Measurements from ENCODE around the gene ARFGAP2. TPM values are rescaled to one million over a fixed set of nuclear protein-coding genes. Genes with fewer than 3 reads are reported as not detected.
"Not testable (repeated sequence)": the region's sequence is repeated elsewhere in the genome, so short reads cannot be mapped to it uniquely, and the experiment has no call there.

Gene ARFGAP2
- polyA plus RNA-seq (ENCODE audit: insufficient read length): 93.8 TPM
- long read RNA-seq, donor 1, transcript ARFGAP2-205 (16 exons, 2,976 nt): major isoform, 8 of 30 reads
- long read RNA-seq, donor 1, partial matches to known transcripts: 18 of 30 reads
- long read RNA-seq, donor 1, other reads (novel, unspliced or antisense): 0 of 30 reads
- long read RNA-seq, donor 2, transcript ARFGAP2-205 (16 exons, 2,976 nt): major isoform, 12 of 30 reads
- long read RNA-seq, donor 2, partial matches to known transcripts: 12 of 30 reads
- long read RNA-seq, donor 2, other reads (novel, unspliced or antisense): 0 of 30 reads
- long read RNA-seq, donor 3, transcript ARFGAP2-205 (16 exons, 2,976 nt): major isoform, 9 of 18 reads
- long read RNA-seq, donor 3, partial matches to known transcripts: 7 of 18 reads
- long read RNA-seq, donor 3, other reads (novel, unspliced or antisense): 0 of 18 reads
- long read RNA-seq, donor 4: 0 reads
- long read RNA-seq, donor 5, transcript ARFGAP2-205 (16 exons, 2,976 nt): major isoform, 19 of 21 reads
- long read RNA-seq, donor 5, partial matches to known transcripts: 0 of 21 reads
- long read RNA-seq, donor 5, other reads (novel, unspliced or antisense): 0 of 21 reads
- long read RNA-seq, donor 6, transcript ARFGAP2-205 (16 exons, 2,976 nt): major isoform, 14 of 40 reads
- long read RNA-seq, donor 6, partial matches to known transcripts: 18 of 40 reads
- long read RNA-seq, donor 6, other reads (novel, unspliced or antisense): 0 of 40 reads
- long read RNA-seq, donor 7, transcript ARFGAP2-205 (16 exons, 2,976 nt): major isoform, 13 of 26 reads
- long read RNA-seq, donor 7, partial matches to known transcripts: 5 of 26 reads
- long read RNA-seq, donor 7, other reads (novel, unspliced or antisense): 0 of 26 reads
- long read RNA-seq, donor 8, transcript ARFGAP2-205 (16 exons, 2,976 nt): major isoform, 7 of 12 reads
- long read RNA-seq, donor 8, partial matches to known transcripts: 0 of 12 reads
- long read RNA-seq, donor 8, other reads (novel, unspliced or antisense): 0 of 12 reads

DNA sequence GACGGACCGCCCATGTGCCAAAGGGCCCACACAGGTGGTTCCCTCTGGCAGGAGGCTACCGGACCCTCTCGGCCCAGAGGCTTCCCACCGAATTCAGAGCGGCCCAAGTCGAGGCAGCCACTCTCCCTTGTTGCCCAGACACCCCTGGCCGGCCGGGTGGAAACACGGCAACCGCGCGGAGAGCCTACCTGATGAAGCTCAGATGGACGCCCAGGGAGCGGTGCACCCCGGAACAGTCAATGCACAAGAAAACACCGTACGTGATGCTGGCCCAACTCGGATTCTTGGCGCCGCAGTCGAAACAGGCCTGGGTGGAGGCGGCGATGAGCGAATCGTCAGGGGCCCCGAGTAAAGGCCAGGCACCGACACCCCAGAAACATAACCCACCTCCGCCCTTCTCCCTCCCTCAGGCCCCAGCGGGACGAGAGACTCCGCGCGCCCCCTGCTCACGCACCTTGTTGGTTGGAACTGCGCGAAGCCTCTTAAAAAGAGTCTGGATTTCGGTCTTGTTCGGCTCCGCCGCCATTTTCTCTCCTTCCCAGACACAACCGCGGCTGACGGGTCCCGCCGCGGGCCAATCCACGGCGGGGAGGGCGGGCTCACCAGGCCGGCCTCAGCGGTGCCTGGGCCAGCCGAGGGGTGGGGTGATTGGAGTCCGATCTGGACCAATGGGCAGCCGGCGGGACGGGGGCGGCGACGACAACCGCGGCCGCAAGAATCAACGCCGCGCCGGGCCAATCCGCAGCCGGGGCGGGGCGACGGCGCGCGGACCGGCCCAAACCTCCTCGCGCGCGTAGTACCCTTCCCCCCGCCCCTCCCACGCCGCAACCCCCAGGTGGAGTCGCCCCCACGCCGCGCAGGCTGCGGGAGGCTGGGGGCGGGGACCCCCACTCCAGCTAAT lies at the start of gene ARFGAP2:
ARFGAP2 (minus strand) TSS at position 552 of the 901 bp plus-strand sequence; CDS start at position 526, 26 bp downstream.
- peak; percentile 96 for DNase-seq

DNA sequence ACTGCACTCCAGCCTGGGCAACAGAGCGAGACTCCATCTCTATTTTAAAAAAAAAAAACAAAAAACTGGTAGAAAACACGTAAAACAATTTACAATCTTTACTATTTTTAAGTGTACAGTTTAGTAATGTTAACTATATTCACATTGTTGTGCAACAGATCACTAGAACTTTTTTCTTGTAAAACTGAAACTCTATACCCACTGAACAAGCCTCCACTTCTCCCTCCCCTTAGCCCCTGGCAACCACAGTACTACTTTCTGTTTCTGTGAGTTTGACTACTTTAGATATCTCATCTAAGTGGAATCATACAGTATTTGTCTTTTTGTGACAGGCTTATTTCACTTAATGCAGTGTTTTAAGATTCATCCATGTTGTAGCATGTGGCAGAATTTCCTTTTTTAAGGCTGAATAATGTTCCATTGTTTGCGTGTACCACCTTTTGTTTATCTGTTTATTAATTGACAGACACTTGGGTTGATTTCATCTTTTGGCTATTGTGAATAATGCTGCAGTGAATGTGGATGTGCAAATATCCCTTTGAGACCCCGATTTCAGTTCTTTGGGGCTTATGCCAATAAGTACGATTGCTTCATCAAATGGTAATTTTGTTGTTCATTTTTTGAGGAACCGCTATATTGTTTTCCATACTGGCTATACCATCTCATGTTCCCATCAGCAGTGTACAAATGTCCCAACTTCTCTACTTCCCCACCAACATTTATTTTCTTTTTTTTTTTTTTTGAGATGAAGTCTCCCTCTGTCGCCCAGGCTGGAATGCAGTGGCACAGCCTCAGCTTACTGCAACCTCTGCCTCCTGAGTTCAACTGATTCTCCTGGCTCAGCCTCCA lies 49.1 kb upstream of the ARFGAP2 start:
- no peak for DNase-seq

DNA sequence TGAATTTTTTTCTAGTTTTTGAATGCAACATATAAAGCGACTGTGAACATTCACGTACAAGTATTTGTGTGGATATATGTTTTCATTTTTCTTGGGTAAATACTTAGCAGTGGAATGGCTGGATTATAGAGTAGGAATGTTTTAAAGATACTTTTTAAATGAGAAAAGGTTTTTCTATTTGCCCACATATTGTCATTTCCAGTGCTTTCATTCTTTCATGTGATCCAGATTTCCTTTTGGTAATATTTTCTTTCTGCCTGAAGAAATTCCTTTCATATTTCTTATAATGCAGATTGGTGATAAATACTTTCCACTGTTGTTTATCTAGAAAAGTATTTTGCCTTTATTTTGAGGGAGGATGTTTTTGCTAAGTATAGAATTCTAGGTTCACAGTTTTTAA lies 46.0 kb upstream of the ARFGAP2 start:
- no peak for DNase-seq

DNA sequence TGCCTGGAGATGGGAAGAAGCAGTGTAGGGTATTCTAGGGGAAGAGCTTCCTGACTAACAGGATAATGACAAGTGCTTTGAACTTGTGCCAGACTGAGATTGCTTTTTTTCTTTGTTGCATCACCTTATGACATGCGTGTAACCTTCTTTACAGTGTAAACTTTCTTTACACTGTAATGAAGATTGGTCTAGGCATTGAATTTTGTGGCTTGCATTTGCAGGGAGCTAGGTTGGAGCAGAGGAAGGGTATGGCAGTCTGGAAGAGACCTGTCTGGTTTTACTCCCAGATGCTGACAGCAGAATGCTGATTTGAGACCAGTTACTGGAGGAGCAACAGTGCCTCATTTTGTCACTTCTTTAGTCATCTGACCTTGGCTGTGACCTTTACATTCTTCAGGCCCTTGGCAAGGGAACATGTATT lies 43.7 kb upstream of the ARFGAP2 start:
- no peak for DNase-seq

DNA sequence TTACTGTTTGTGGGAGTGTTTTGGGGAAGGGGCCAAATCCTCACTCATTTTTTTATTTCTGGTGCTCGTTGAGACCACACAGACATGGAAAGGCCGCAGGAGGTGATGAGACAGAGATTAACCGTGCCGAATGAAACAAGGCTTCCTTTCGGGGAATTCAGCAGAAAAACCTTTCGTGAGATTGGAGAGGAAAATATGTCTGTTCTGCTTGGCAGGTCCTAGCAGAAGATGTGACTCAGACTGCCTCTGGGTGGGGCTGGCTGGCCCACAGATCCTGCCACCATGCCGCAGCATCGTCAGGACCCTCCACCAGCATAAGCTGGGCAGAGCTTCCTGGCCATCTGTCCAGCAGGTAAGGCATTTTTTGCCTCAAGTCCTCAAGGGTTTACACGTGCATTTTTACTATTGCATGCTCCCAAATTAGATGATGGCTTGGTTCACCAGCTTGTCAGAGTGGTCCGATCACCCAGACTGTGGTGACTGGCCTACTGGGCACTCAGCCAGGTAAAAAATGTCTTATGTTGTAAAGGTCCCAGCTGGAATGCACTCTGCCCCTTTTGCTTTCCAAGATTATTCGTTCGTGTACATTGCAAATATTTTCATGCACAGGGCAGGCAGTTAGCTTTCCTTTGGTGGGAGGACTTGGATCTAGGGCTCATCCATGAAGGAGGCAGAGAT lies 39.6 kb upstream of the ARFGAP2 start:
- DNase-seq: no peak

DNA sequence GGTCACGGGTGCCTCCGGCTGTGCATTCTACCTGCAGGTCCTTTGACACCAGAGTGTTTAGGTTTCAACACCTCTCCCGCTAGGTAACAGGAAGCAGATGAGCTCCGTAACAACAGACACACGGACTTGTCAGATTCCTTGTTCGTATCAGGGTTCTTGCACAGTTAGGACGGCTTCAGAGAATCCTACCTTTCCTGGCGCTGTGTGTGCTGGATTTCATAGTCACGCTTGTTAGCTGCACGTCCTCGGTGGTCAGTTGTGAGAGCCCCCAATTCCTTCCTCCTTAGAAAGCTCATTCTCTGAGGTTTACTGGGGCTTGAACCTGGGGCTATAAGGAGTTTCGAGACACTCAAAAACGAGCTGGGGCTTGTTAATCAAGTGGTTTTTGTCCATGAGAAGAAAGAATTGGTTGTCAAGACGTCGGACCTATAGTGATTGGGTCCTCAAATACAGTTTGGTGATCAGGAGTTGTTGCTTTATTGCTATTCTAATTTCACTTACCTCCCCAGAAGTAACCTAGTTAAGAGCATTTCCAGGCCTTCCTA lies 38.8 kb upstream of the ARFGAP2 start:
- DNase-seq: peak; percentile 45

DNA sequence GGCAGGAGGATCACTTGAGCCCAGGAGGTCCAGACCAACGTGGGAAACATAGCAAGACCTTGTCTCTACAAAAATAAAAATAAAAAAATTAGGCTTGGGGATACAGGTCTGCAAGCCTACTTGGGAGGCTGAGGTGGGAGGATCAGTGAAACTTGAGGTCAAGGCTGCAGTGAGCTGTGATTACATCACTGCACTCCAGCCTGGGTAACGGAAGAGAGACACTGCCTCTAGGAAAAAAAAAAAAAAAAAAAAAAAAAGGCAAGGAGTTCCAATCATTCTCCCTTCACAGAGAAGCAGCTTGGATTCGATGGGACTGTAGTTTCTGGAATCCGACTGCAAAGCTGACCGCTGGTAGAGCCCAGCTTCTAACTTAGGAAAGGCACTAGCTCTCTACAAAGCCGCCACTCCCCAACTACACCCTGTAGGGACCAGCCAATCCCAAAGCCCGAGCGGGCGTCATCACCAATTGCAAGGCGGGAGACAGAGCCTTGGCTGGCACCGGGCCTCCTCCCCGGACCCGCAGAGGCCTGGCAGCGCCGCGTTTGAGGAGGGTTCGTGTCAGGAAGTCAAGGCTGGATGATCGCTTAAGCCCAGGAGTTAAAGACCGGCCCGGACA lies 37.4 kb upstream of the ARFGAP2 start:
- DNase-seq: peak; percentile 78

DNA sequence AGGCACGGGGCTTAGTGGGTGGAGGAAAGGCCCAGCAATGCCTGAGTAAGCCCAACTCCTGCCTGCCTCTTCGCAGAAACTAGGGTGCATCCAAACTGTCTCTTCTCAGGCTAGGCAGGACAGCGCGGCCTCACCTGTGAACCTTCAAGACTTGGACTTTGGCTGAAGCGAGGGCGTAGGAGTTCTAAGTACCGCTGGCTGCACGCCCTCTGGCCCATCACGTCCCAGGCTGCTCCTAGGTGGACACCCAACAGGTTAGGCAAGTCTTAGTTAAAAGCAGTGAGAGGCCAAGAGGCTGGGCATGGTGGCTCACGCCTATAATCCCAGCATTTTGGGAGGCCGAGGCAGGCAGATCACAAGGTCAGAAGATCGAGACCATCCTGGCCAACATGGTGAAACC lies 36.3 kb upstream of the ARFGAP2 start:
- no peak for DNase-seq

DNA sequence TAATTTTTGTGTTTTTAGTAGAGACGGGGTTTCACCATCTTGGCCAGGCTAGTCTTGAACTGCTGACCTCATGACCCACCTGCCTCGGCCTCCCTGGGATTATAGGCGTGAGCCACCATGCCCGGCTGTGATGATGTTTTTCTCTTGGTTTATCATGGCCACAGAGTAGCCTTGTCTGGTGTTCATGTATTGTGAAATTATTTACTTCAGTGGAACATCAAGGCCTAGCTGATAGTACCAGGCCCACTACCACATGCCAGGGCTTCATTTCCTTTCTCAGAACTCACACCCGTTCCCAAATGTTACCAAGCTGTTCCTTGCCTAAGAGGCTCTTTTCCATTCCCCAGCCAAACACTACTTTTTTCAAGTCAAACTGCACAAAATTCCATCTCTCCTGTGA lies 31.9 kb upstream of the ARFGAP2 start:
- DNase-seq: no peak

DNA sequence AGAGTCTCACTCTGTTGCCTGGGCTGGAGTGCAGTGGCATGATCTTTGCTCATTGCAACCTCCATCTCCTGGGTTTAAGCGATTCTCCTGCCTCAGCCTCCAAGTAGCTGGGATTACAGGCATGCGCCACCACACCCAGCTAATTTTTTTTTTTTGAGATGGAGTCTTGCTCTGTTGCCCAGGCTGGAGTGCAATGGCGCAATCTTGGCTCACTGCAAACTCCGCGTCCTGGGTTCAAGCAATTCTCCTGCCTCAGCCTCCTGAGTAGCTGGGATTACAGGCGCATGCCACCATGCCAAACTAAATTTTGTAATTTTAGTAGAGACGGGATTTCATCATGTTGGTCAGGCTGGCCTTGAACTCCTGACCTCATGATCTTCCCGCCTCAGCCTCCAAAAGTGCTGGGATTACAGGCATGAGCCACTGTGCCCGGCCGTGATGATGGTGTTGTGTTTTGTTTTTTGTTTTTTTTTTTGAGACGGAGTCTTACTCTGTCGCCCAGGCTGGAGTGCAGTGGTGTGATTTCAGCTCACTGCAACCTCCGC lies 31.4 kb upstream of the ARFGAP2 start:
- DNase-seq: not testable (repeated sequence)

DNA sequence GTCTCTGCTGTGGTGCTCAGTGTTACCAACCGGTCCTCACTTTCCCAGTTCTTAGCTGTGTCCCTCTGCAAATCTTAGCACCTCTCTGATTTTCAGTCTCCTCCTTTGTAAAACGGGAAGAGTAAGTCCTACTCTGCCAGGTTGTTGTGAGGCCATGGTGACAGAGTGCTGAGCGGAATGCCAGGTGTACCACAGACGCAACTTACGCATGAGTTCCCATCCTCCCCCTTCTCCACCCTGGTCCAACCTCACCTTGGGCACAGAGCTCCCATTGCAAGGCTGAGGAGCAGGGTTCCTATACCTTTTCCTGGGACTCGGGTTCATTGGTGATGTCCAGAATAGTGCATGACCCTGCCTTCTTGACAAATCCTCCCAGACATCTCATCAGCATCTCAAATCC lies 30.8 kb upstream of the ARFGAP2 start:
- no peak for DNase-seq

DNA sequence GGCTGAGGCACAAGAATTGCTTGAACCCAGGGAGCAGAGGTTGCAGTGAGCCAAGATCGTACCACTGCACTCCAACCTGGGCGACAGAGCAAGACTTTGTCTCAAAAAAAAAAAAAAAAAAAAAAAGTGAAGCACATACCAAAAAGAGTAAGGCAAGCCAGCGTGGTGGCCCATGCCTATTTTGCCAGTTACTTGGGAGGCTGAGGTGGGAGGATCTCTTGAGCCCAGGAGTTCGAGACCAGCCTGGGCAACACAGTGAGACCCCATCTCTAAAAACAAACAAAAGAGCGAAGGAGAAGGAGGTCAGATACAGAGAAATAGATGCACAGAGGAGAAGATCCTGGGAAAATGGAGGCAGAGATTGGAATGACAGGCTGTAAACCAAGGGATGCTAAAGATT lies 29.9 kb upstream of the ARFGAP2 start:
- not testable (repeated sequence) for DNase-seq

DNA sequence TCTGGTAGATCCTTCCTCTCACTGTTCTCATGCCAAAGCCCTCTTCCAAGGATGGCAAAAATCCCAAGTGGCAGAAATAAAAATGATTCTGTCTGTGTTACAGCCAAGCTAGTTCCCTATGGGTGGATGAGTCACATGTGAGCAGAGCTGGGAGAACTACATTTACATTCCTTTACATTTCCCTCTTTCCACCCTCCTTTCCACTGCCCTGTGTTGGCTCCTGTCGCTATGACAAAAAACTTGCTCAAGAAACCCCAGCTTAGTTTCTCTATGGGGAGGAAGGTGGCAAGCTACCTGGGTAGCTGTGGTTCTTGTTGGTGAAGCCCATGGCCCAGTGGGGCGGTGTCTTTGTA lies 27.9 kb upstream of the ARFGAP2 start:
- DNase-seq: no peak

DNA sequence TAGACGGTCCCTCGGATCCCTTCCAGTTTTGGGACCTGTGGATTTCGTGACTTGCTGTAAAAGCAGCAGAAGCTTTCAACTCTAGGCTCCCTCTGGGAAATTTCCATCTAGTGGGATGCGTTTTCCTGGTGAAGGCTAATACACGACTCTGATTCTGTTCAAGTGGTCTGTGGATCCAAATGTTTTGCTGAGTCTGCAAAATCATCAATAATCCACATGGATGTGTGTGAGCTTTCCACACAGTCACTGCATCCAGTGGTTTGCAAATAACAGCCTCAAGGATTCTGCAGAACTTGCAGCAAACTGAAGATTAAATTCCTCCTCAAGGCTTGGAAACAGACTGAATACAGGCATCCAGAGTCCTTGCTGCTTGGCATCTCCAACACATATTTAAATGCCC lies 25.9 kb upstream of the ARFGAP2 start:
- no peak for DNase-seq

DNA sequence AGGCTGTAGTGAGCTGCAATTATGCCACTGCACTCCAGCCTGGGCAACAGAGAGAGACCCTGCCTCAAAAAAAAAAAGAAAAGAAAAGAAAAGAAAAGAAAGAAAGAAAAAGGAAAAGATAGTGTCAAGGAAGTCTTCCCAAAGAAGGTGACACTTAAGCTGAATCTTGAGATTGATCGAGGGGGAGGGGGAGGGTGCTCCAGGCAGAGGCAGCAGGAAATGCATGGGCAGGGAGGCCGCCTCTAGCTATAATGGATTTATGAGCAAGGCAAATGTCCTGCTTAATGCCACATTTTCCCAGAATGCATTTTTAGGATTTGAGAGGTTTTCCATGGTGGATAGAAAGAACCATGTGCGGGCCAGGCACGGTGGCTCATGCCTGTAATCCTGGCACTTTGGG lies 24.3 kb upstream of the ARFGAP2 start:
- DNase-seq: no peak

DNA sequence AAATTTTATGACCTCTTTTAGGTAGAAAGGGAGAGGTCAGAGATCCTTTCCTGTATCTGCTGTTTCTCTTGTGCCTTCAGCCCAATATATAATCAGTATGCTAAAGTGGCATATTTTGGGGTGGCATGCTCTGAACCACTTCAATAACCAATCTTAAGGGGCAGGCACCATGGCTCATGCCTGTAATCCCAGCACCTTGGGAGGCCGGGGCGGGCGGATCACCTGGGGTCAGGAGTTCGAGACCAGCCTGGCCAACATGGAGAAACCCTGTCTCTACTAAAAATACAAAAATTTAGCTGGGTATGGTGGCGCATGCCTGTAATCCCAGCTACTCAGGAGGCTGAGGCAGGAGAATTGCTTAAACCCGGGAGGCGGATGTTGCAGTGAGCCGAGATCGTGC lies 21.5 kb upstream of the ARFGAP2 start:
- not testable (repeated sequence) for DNase-seq

DNA sequence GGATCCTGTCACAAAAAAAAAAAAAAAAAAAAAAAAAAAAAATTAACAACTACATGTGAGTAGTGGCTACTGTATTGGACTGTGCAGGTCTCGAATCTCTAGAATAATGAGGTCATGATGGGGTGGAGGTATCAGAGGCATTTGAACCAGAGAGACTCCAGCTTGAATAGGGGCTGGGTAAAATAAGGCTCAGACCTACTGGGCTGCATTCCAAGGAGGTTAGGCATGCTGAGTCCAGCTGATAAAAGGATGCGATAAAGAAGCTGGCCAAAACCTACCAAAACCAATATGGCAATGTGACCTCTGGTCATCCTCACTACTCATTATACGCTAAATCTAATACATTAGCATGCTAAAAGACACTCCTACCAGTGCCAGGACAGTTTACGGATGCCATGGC lies 15.4 kb upstream of the ARFGAP2 start:
- DNase-seq: no peak

DNA sequence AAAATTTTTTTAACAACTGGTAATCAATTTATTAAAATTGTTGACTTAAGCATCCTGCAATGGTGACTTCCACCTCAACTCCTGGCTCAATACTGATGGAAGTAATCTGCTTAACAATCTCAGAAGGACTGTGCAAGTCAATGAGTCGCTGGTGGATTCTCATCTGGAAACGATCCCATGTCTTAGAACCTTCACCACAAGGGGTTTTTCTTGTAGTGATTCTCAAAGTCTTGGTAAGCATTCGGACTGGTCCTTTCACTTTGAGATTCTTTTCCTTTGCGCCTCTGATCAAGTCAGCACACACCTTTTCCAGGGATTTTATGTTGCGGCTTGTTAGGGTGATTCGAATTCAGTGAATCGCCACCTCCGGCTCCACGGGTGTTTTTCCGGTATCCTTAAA lies 14.5 kb upstream of the ARFGAP2 start:
- not testable (repeated sequence) for DNase-seq

Data from left kidney (tissue), 8 donors.